ENCODE measurements around the gene NF1.

Gene NF1

DNA sequence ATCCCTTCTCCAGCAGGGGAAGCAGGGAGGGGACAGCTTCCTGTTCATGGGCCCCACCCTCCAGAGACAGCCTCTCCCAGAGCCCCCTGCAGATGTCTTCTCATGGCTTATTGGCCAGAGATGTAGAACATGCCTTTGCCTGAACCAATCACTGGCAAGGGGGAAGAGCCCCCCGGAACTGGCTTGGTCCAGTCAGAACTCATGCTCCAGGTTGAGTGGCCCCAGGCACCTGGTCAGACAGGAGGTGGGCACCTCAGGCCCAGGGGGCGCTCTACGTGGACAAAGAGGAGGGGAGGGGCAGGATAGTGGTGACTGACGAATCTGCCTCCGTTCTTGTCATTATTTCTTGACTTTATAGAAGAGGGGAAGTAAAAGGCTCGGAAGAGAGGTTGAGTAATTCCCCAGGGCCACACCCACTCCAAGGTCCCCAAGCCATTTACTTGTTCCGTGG, 320.3 kb downstream of the NF1 start:
- no peak overlapping the region for H3K27ac ChIP-seq (ENCODE audit: low read length, poor library complexity, severe bottlenecking)
- no peak overlapping the region for H2BK15ac ChIP-seq (ENCODE audit: low read depth, poor library complexity, severe bottlenecking)
- H3K4me1 ChIP-seq (ENCODE audit: control insufficient read depth, insufficient read depth, low read depth, low read length): no peaks in the 10 kb centered on the region
- WGBS: 65% methylated on average over 7 of the region's 7 CpGs
- H3K9me3 ChIP-seq (ENCODE audit: control insufficient read depth, low read length): no peaks in the 10 kb centered on the region
- H2AK5ac ChIP-seq (ENCODE audit: low read length, severe bottlenecking): no peak overlapping the region
- peaks cover 41 to 56% of the 10 kb centered on the region in 2 experiments for H3K27me3 ChIP-seq (ENCODE audit: control insufficient read depth in 1 of 2, insufficient read depth in 1 of 2, low read length in 2 of 2)
- H3K4me3 ChIP-seq (ENCODE audit: insufficient read depth in 1 of 2, low read depth in 1 of 2, low read length in 2 of 2): no peak overlapping the region
- H4K8ac ChIP-seq (ENCODE audit: low read length): no peak overlapping the region
- no peak overlapping the region for H4K91ac ChIP-seq (ENCODE audit: low read length)
- no peak overlapping the region for H2AFZ ChIP-seq (ENCODE audit: low read depth, low read length)
- H3K18ac ChIP-seq (ENCODE audit: low read depth in 1 of 2, low read length in 2 of 2): no peak overlapping the region
- H3K9ac ChIP-seq (ENCODE audit: low read length): no peak overlapping the region
- no peaks in the 10 kb centered on the region for H3K36me3 ChIP-seq (ENCODE audit: control insufficient read depth in 1 of 2, insufficient read depth in 2 of 2, low read depth in 1 of 2, low read length in 2 of 2)
- H2BK120ac ChIP-seq (ENCODE audit: low read depth, low read length): no peak overlapping the region
- H2BK12ac ChIP-seq (ENCODE audit: low read length in 2 of 2): no peak overlapping the region
- H3K14ac ChIP-seq (ENCODE audit: low read length in 2 of 2): no peak overlapping the region
- H3K4ac ChIP-seq (ENCODE audit: low read depth in 1 of 2, low read length in 2 of 2): no peak overlapping the region
- no peaks in the 10 kb centered on the region for H3K79me1 ChIP-seq (replicated peaks; ENCODE audit: low read length, poor library complexity, severe bottlenecking)
- no peak for DNase-seq
- no peak overlapping the region for H2BK5ac ChIP-seq (ENCODE audit: low read depth, low read length, poor library complexity, severe bottlenecking)
- H3K4me2 ChIP-seq (ENCODE audit: low read length, poor library complexity, severe bottlenecking): no peak overlapping the region
- H3K23ac ChIP-seq (ENCODE audit: low read length in 2 of 2): no peak overlapping the region

DNA sequence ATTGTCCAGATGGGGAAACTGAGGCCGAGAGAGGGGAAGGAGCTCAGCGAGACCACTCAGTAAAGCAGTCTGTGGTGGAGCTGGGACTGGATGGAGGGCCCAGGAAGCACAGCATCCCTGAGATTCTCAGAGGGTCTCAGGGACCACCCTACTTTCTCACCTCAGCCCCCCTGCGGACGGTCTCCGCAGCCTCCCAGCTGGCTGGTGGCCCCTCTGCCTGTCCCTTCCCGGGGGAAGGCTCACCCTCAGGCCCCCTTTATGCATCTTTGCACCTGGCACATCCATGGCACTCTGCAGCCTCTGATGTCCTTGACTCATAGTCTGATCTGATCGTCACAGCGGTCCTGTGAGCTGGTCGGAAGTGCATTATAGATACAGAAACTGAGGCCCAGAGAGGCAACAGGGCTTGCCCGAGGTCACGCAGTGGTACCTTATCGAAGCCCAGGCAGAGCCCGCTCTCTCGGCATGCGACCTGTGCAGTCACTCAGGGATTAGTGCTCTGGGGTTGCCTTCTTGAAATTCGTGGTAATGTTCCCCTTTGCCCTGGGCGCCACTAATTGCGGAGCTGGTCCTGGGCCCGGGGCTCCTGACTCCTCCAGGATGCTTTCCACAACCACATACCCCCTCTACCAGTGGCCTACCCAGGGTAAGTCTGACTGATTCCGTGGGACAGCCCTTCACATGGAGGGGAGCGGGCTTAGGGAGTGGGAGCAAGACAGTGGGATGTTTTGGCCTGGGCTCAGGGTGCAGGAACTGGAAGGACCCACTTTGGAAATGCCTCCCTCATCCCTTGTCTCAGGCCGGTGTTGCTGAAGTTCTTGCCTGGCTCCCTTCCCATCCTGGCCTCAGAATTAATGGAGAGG, 321.1 kb downstream of the NF1 start:
- H3K4me1 ChIP-seq (ENCODE audit: control insufficient read depth, insufficient read depth, low read depth, low read length): no peaks in the 10 kb centered on the region
- no peaks in the 10 kb centered on the region for H3K79me1 ChIP-seq (replicated peaks; ENCODE audit: low read length, poor library complexity, severe bottlenecking)
- no peak overlapping the region for H2BK5ac ChIP-seq (ENCODE audit: low read depth, low read length, poor library complexity, severe bottlenecking)
- WGBS: 90% methylated on average over 20 of the region's 22 CpGs
- H3K4me2 ChIP-seq (ENCODE audit: low read length, poor library complexity, severe bottlenecking): no peak overlapping the region
- H3K18ac ChIP-seq (ENCODE audit: low read depth in 1 of 2, low read length in 2 of 2): no peak overlapping the region
- no peak overlapping the region for H3K27ac ChIP-seq (ENCODE audit: low read length, poor library complexity, severe bottlenecking)
- no peak overlapping the region for H3K14ac ChIP-seq (ENCODE audit: low read length in 2 of 2)
- H4K91ac ChIP-seq (ENCODE audit: low read length): no peak overlapping the region
- H3K23ac ChIP-seq (ENCODE audit: low read length in 2 of 2): no peak overlapping the region
- no peaks in the 10 kb centered on the region for H3K9me3 ChIP-seq (ENCODE audit: control insufficient read depth, low read length)
- no peak overlapping the region for H2BK120ac ChIP-seq (ENCODE audit: low read depth, low read length)
- no peak overlapping the region for H2BK15ac ChIP-seq (ENCODE audit: low read depth, poor library complexity, severe bottlenecking)
- no peak overlapping the region for H3K9ac ChIP-seq (ENCODE audit: low read length)
- H3K36me3 ChIP-seq (ENCODE audit: control insufficient read depth in 1 of 2, insufficient read depth in 2 of 2, low read depth in 1 of 2, low read length in 2 of 2): no peaks in the 10 kb centered on the region
- H2BK12ac ChIP-seq (ENCODE audit: low read length in 2 of 2): no peak overlapping the region
- no peak overlapping the region for H3K4me3 ChIP-seq (ENCODE audit: insufficient read depth in 1 of 2, low read depth in 1 of 2, low read length in 2 of 2)
- H4K8ac ChIP-seq (ENCODE audit: low read length): no peak overlapping the region
- H3K4ac ChIP-seq (ENCODE audit: low read depth in 1 of 2, low read length in 2 of 2): no peak overlapping the region
- no peak overlapping the region for H2AFZ ChIP-seq (ENCODE audit: low read depth, low read length)
- peaks cover 41 to 60% of the 10 kb centered on the region in 2 experiments for H3K27me3 ChIP-seq (ENCODE audit: control insufficient read depth in 1 of 2, insufficient read depth in 1 of 2, low read length in 2 of 2)
- H2AK5ac ChIP-seq (ENCODE audit: low read length, severe bottlenecking): no peak overlapping the region
- no peak for DNase-seq

DNA sequence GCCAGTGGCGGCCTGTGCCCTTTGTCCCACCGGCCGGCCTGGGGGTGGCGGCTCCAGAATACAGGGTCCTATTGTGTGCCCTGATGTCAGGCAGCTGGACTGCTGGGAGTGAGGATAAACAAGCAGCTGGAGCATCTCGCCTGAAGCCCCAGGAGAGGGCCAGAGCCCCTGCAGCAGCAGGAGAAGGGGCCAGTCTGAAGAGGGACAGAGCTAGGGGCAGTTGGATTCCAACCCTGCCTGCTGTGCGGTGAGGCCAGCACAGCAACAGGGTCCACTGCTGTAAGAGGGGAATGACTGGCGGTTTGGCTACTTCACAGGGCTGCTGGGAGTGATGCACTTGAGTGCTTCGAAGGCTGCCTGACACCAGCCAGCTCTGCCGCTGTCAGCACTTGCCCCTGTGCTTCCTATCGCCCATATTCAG, 321.7 kb downstream of the NF1 start:
- H3K23ac ChIP-seq (ENCODE audit: low read length in 2 of 2): no peak overlapping the region
- H2BK120ac ChIP-seq (ENCODE audit: low read depth, low read length): no peak overlapping the region
- H2BK12ac ChIP-seq (ENCODE audit: low read length in 2 of 2): no peak overlapping the region
- H2BK15ac ChIP-seq (ENCODE audit: low read depth, poor library complexity, severe bottlenecking): no peak overlapping the region
- H3K4me2 ChIP-seq (ENCODE audit: low read length, poor library complexity, severe bottlenecking): no peak overlapping the region
- no peaks in the 10 kb centered on the region for H3K4me1 ChIP-seq (ENCODE audit: control insufficient read depth, insufficient read depth, low read depth, low read length)
- no peak overlapping the region for H4K8ac ChIP-seq (ENCODE audit: low read length)
- H3K4me3 ChIP-seq (ENCODE audit: insufficient read depth in 1 of 2, low read depth in 1 of 2, low read length in 2 of 2): no peak overlapping the region
- no peaks in the 10 kb centered on the region for H3K36me3 ChIP-seq (ENCODE audit: control insufficient read depth in 1 of 2, insufficient read depth in 2 of 2, low read depth in 1 of 2, low read length in 2 of 2)
- H3K79me1 ChIP-seq (replicated peaks; ENCODE audit: low read length, poor library complexity, severe bottlenecking): no peaks in the 10 kb centered on the region
- H3K9me3 ChIP-seq (ENCODE audit: control insufficient read depth, low read length): no peaks in the 10 kb centered on the region
- no peak overlapping the region for H2AFZ ChIP-seq (ENCODE audit: low read depth, low read length)
- peaks cover 40 to 56% of the 10 kb centered on the region in 2 experiments for H3K27me3 ChIP-seq (ENCODE audit: control insufficient read depth in 1 of 2, insufficient read depth in 1 of 2, low read length in 2 of 2)
- no peak overlapping the region for H3K27ac ChIP-seq (ENCODE audit: low read length, poor library complexity, severe bottlenecking)
- H3K14ac ChIP-seq (ENCODE audit: low read length in 2 of 2): peak overlapping the region in 1 of 2 experiments; percentile 28
- H2AK5ac ChIP-seq (ENCODE audit: low read length, severe bottlenecking): no peak overlapping the region
- H3K4ac ChIP-seq (ENCODE audit: low read depth in 1 of 2, low read length in 2 of 2): no peak overlapping the region
- H4K91ac ChIP-seq (ENCODE audit: low read length): no peak overlapping the region
- H3K9ac ChIP-seq (ENCODE audit: low read length): no peak overlapping the region
- no peak overlapping the region for H3K18ac ChIP-seq (ENCODE audit: low read depth in 1 of 2, low read length in 2 of 2)
- no peak for DNase-seq
- H2BK5ac ChIP-seq (ENCODE audit: low read depth, low read length, poor library complexity, severe bottlenecking): no peak overlapping the region
- WGBS: 62% methylated on average over 10 of the region's 10 CpGs

DNA sequence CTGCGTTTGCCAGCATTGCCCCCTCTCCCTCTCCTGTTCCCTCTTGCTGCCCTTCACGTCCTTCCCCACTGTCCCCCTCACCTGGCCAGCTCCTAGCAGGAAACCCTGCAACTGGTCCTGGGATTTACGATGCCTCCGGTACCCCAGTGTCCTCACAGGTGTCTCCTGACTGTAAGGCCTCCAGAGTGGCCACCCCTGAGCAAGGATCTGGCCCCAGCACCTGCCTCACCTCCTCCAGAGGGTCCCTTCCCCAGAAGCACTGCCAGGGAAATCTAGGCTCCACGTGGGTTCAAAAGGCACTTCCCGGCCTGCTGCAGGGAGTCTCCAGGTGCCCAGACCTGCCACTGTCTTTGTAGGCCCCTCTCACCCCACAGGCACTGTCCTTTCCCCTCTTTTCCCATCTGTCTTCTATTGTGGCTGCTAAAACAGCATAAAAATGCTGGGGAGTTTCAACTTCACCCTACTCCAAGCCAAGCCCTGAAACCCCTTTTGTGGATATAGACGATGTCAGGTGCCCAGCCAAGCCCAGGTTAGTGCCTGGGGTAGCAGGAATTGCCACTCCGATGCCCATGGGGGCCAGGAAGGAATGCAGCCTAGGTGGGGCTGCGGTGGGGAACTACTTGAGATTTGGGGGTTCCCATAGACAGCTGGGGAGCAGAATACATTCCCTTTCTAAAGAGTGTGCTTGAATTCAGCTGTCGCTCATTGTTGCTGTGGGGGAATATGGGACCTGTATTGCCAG, 322.4 kb downstream of the NF1 start:
- no peak for DNase-seq
- Histone ChIP-seq H4K8ac (ENCODE audit: low read length) (no peak overlapping the region), H3K14ac (ENCODE audit: low read length in 2 of 2) (no peak overlapping the region), H3K4me3 (ENCODE audit: insufficient read depth in 1 of 2, low read depth in 1 of 2, low read length in 2 of 2) (no peak overlapping the region), H3K4ac (ENCODE audit: low read depth in 1 of 2, low read length in 2 of 2) (no peak overlapping the region), H3K79me1 (replicated peaks; ENCODE audit: low read length, poor library complexity, severe bottlenecking) (no peaks in the 10 kb centered on the region), H2AFZ (ENCODE audit: low read depth, low read length) (no peak overlapping the region), H2AK5ac (ENCODE audit: low read length, severe bottlenecking) (no peak overlapping the region), H3K36me3 (ENCODE audit: control insufficient read depth in 1 of 2, insufficient read depth in 2 of 2, low read depth in 1 of 2, low read length in 2 of 2) (no peaks in the 10 kb centered on the region), H3K27me3 (ENCODE audit: control insufficient read depth in 1 of 2, insufficient read depth in 1 of 2, low read length in 2 of 2) (peaks cover 33 to 53% of the 10 kb centered on the region in 2 experiments), H3K4me1 (ENCODE audit: control insufficient read depth, insufficient read depth, low read depth, low read length) (no peaks in the 10 kb centered on the region), H2BK12ac (ENCODE audit: low read length in 2 of 2) (no peak overlapping the region), H3K9me3 (ENCODE audit: control insufficient read depth, low read length) (peaks cover 4% of the 10 kb centered on the region), H3K9ac (ENCODE audit: low read length) (no peak overlapping the region), H3K18ac (ENCODE audit: low read depth in 1 of 2, low read length in 2 of 2) (no peak overlapping the region), H3K4me2 (ENCODE audit: low read length, poor library complexity, severe bottlenecking) (no peak overlapping the region), H3K23ac (ENCODE audit: low read length in 2 of 2) (no peak overlapping the region), H2BK15ac (ENCODE audit: low read depth, poor library complexity, severe bottlenecking) (no peak overlapping the region), H2BK120ac (ENCODE audit: low read depth, low read length) (no peak overlapping the region), H3K27ac (ENCODE audit: low read length, poor library complexity, severe bottlenecking) (no peak overlapping the region), H2BK5ac (ENCODE audit: low read depth, low read length, poor library complexity, severe bottlenecking) (no peak overlapping the region), H4K91ac (ENCODE audit: low read length) (no peak overlapping the region)
- WGBS: 76% methylated on average over 10 of the region's 10 CpGs
